Skin of body (tissue), 2 donors: ENCODE data around the gene TMEM161A. TPM values are rescaled to one million over a fixed set of nuclear protein-coding genes. Genes with fewer than 3 reads are reported as not detected.
"Not testable (repeated sequence)": the region's sequence is repeated elsewhere in the genome, so short reads cannot be mapped to it uniquely, and the experiment has no call there.

Source experiments
- DNase-seq: peaks from one replicate; lab custom pipeline; 2025; lab: John Stamatoyannopoulos, UW
- total RNA-seq: library from RNA; depleted of rRNA; stranded (reverse); fragments of >200 nt; gene quantifications from one replicate; pipeline ENCODE4 v1.2.3, GENCODE V29; 2014

Gene TMEM161A
- 9.7 TPM for total RNA-seq

GRCh38 chr19:19138109-19138981 lies at the start of gene TMEM161A:
Gene TMEM161A, minus strand, starts transcription at chr19:19138478. Its CDS starts 50 bp downstream, at chr19:19138428.
- DNase-seq: peak; percentile 97

GRCh38 chr19:19186742-19187141 lies 48.5 kb upstream of the TMEM161A start:
- DNase-seq: no peak

GRCh38 chr19:19185853-19186740 lies 47.8 kb upstream of the TMEM161A start:
- no peak for DNase-seq

GRCh38 chr19:19181488-19181998 lies 43.3 kb upstream of the TMEM161A start:
- DNase-seq: no peak

GRCh38 chr19:19179548-19180441 lies 41.5 kb upstream of the TMEM161A start:
- no peak for DNase-seq

- no peak for DNase-seq
Measured at GRCh38 chr19:19176950-19177349, 38.7 kb upstream of the TMEM161A start.

GRCh38 chr19:19173243-19173642 lies 35.0 kb upstream of the TMEM161A start:
- DNase-seq: not testable (repeated sequence)

- no peak for DNase-seq
Measured at GRCh38 chr19:19171821-19172532, 33.7 kb upstream of the TMEM161A start.

GRCh38 chr19:19170873-19171672 lies 32.8 kb upstream of the TMEM161A start:
- DNase-seq: no peak

GRCh38 chr19:19170053-19170872 lies 32.0 kb upstream of the TMEM161A start, which contains the start of gene MEF2B:
Gene MEF2B, minus strand, starts transcription at chr19:19170263. Its CDS starts 19,528 bp downstream, at chr19:19150735.
- no peak for DNase-seq

- DNase-seq: no peak
Measured at GRCh38 chr19:19169236-19170052, 31.2 kb upstream of the TMEM161A start.

- no peak for DNase-seq
Measured at GRCh38 chr19:19167612-19168011, 29.3 kb upstream of the TMEM161A start.

- no peak for DNase-seq
Measured at GRCh38 chr19:19165396-19165795, 27.1 kb upstream of the TMEM161A start.

- no peak for DNase-seq
Measured at GRCh38 chr19:19162495-19162894, 24.2 kb upstream of the TMEM161A start.

GRCh38 chr19:19160461-19161035 lies 22.3 kb upstream of the TMEM161A start:
- no peak for DNase-seq

- DNase-seq: no peak
Measured at GRCh38 chr19:19159534-19159933, 21.3 kb upstream of the TMEM161A start.

- DNase-seq: no peak
Measured at GRCh38 chr19:19157808-19158207, 19.5 kb upstream of the TMEM161A start.
